ENCODE data around the gene PAXIP1.

The PAXIP1 gene

GRCh38 chr7:154967401-154967955 is 35.4 kb downstream of the PAXIP1 start:
- H3K4me2 ChIP-seq (ENCODE audit: low read length), result no peak overlapping the region
- no peak overlapping the region for H3K27ac ChIP-seq
- no peaks in the 10 kb centered on the region for H3K79me2 ChIP-seq
- H3K27me3 ChIP-seq (ENCODE audit: control insufficient read depth, insufficient read depth, low read length), result no peaks in the 10 kb centered on the region
- no peaks in the 10 kb centered on the region for H3K36me3 ChIP-seq (ENCODE audit: control insufficient read depth, insufficient read depth, low read length)
- no peak overlapping the region for H2AFZ ChIP-seq
- no peak overlapping the region for H3K9ac ChIP-seq
- no peak for TF ChIP-seq CTCF (IDR thresholded peaks at IDR 0.05)
- no peaks in the 10 kb centered on the region for H3K4me1 ChIP-seq
- H3K4me3 ChIP-seq (ENCODE audit: low read depth, low read length), result no peak overlapping the region
- H3K9me3 ChIP-seq (ENCODE audit: control insufficient read depth, low read length), result no peaks in the 10 kb centered on the region

- Histone ChIP-seq H3K27me3 (ENCODE audit: control insufficient read depth, insufficient read depth, low read length) (no peaks in the 10 kb centered on the region), H2AFZ (no peak overlapping the region), H3K79me2 (no peaks in the 10 kb centered on the region), H3K4me3 (ENCODE audit: low read depth, low read length) (no peak overlapping the region), H3K9me3 (ENCODE audit: control insufficient read depth, low read length) (no peaks in the 10 kb centered on the region), H3K36me3 (ENCODE audit: control insufficient read depth, insufficient read depth, low read length) (no peaks in the 10 kb centered on the region), H3K27ac (no peak overlapping the region), H3K9ac (no peak overlapping the region), H3K4me2 (ENCODE audit: low read length) (no peak overlapping the region), H3K4me1 (no peaks in the 10 kb centered on the region)
- TF ChIP-seq CTCF (IDR thresholded peaks at IDR 0.05), result no peak
These were observed 37.9 kb downstream of the PAXIP1 start for GRCh38 chr7:154965014-154965413.

- no peak for TF ChIP-seq CTCF (IDR thresholded peaks at IDR 0.05)
- no peaks in the 10 kb centered on the region for H3K4me1 ChIP-seq
- no peak overlapping the region for H2AFZ ChIP-seq
- H3K27me3 ChIP-seq (ENCODE audit: control insufficient read depth, insufficient read depth, low read length), result no peaks in the 10 kb centered on the region
- no peak overlapping the region for H3K27ac ChIP-seq
- H3K36me3 ChIP-seq (ENCODE audit: control insufficient read depth, insufficient read depth, low read length), result no peaks in the 10 kb centered on the region
- H3K4me3 ChIP-seq (ENCODE audit: low read depth, low read length), result no peak overlapping the region
- H3K9me3 ChIP-seq (ENCODE audit: control insufficient read depth, low read length), result no peaks in the 10 kb centered on the region
- H3K79me2 ChIP-seq, result no peaks in the 10 kb centered on the region
- no peak overlapping the region for H3K4me2 ChIP-seq (ENCODE audit: low read length)
- no peak overlapping the region for H3K9ac ChIP-seq
These were observed 42.7 kb downstream of the PAXIP1 start for GRCh38 chr7:154960063-154960790.

GRCh38 chr7:154956427-154956826 is 46.5 kb downstream of the PAXIP1 start:
- H3K9ac ChIP-seq, result no peak overlapping the region
- no peak overlapping the region for H2AFZ ChIP-seq
- H3K27me3 ChIP-seq (ENCODE audit: control insufficient read depth, insufficient read depth, low read length), result no peaks in the 10 kb centered on the region
- no peaks in the 10 kb centered on the region for H3K79me2 ChIP-seq
- no peaks in the 10 kb centered on the region for H3K36me3 ChIP-seq (ENCODE audit: control insufficient read depth, insufficient read depth, low read length)
- no peaks in the 10 kb centered on the region for H3K9me3 ChIP-seq (ENCODE audit: control insufficient read depth, low read length)
- H3K4me1 ChIP-seq, result no peaks in the 10 kb centered on the region
- H3K4me3 ChIP-seq (ENCODE audit: low read depth, low read length), result no peak overlapping the region
- TF ChIP-seq CTCF (IDR thresholded peaks at IDR 0.05), result no peak
- no peak overlapping the region for H3K27ac ChIP-seq
- H3K4me2 ChIP-seq (ENCODE audit: low read length), result no peak overlapping the region
